Ishikawa (cell line): ENCODE data around the gene KRTAP20-1.

Source experiments
- CEBPB ChIP-seq: IDR thresholded peaks from 2 replicates; pipeline ENCODE4 v1.6.1; 2012
- CREB1 ChIP-seq: IDR thresholded peaks from 2 replicates; pipeline ENCODE4 v1.6.1; 2012; ENCODE audit warnings: low read depth
- EGR1 ChIP-seq: IDR thresholded peaks from 2 replicates; pipeline ENCODE4 v1.6.1; 2012
- EP300 ChIP-seq: IDR thresholded peaks from 2 replicates; pipeline ENCODE4 v1.6.1; 2012; ENCODE audit warnings: borderline replicate concordance
- FOXM1 ChIP-seq: IDR thresholded peaks from 2 replicates; pipeline ENCODE4 v1.6.1; 2012; ENCODE audit warnings: low read depth, borderline replicate concordance
- RAD21 ChIP-seq: IDR thresholded peaks from 2 replicates; pipeline ENCODE4 v1.6.1; 2012; ENCODE audit warnings: low read depth
- TAF1 ChIP-seq: IDR thresholded peaks from 2 replicates; pipeline ENCODE4 v1.6.1; 2012; ENCODE audit warnings: low read depth, mild to moderate bottlenecking
- TCF12 ChIP-seq: IDR thresholded peaks from 2 replicates; pipeline ENCODE4 v1.6.1; 2012; ENCODE audit warnings: low read depth
- TEAD4 ChIP-seq: IDR thresholded peaks from 2 replicates; pipeline ENCODE4 v1.6.1; 2012
- YY1 ChIP-seq: IDR thresholded peaks from 2 replicates; pipeline ENCODE4 v1.6.1; 2012; ENCODE audit warnings: low read depth
- ZBTB7A ChIP-seq: IDR thresholded peaks from 2 replicates; pipeline ENCODE4 v1.6.1; 2012; ENCODE audit warnings: low read depth
- TF ChIP-seq, protein P1 (sequence below): IDR thresholded peaks from 2 replicates; pipeline ENCODE4 v1.6.1; 2012
- TF ChIP-seq, protein P2 (sequence below): IDR thresholded peaks from 2 replicates; pipeline ENCODE4 v1.6.1; 2012; ENCODE audit warnings: low read depth, mild to moderate bottlenecking
- TF ChIP-seq, protein P3 (sequence below): IDR thresholded peaks from 2 replicates; pipeline ENCODE4 v1.6.1; 2012

KRTAP20-1 gene

DNA sequence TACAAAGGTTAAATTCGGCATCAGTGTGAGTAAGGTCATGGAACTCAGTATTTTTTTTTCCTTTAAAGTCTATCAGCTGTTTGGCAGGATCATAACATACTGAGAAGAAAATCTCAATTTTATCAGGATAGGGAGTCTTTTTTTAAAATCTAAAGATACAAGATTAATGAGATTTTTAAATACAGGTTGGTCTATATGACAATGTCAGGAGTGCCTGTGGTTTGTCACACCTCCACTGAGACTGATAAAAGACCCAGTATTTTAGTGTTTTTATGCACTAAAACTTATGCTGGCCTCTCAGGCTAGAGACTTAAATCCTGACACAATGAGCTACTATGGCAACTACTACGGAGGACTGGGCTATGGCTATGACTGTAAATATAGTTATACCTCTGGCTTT is 26.3 kb downstream of the KRTAP20-1 start, which contains the start of gene KRTAP20-3:
TSS of gene KRTAP20-3 (plus strand) at position 301 of the 400 bp plus-strand sequence.
- no peak for TF ChIP-seq CREB1
- no peak for TF ChIP-seq TEAD4
- TF ChIP-seq, protein P1, sequence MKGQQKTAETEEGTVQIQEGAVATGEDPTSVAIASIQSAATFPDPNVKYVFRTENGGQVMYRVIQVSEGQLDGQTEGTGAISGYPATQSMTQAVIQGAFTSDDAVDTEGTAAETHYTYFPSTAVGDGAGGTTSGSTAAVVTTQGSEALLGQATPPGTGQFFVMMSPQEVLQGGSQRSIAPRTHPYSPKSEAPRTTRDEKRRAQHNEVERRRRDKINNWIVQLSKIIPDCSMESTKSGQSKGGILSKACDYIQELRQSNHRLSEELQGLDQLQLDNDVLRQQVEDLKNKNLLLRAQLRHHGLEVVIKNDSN: no peak
- TF ChIP-seq YY1: no peak
- TF ChIP-seq FOXM1: no peak
- TF ChIP-seq, protein P2, sequence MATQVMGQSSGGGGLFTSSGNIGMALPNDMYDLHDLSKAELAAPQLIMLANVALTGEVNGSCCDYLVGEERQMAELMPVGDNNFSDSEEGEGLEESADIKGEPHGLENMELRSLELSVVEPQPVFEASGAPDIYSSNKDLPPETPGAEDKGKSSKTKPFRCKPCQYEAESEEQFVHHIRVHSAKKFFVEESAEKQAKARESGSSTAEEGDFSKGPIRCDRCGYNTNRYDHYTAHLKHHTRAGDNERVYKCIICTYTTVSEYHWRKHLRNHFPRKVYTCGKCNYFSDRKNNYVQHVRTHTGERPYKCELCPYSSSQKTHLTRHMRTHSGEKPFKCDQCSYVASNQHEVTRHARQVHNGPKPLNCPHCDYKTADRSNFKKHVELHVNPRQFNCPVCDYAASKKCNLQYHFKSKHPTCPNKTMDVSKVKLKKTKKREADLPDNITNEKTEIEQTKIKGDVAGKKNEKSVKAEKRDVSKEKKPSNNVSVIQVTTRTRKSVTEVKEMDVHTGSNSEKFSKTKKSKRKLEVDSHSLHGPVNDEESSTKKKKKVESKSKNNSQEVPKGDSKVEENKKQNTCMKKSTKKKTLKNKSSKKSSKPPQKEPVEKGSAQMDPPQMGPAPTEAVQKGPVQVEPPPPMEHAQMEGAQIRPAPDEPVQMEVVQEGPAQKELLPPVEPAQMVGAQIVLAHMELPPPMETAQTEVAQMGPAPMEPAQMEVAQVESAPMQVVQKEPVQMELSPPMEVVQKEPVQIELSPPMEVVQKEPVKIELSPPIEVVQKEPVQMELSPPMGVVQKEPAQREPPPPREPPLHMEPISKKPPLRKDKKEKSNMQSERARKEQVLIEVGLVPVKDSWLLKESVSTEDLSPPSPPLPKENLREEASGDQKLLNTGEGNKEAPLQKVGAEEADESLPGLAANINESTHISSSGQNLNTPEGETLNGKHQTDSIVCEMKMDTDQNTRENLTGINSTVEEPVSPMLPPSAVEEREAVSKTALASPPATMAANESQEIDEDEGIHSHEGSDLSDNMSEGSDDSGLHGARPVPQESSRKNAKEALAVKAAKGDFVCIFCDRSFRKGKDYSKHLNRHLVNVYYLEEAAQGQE: no peak
- TF ChIP-seq ZBTB7A: no peak
- no peak for TF ChIP-seq RAD21
- TF ChIP-seq TAF1: no peak
- TF ChIP-seq EP300: no peak
- TF ChIP-seq TCF12: no peak
- TF ChIP-seq EGR1: no peak
- no peak for TF ChIP-seq CEBPB

DNA sequence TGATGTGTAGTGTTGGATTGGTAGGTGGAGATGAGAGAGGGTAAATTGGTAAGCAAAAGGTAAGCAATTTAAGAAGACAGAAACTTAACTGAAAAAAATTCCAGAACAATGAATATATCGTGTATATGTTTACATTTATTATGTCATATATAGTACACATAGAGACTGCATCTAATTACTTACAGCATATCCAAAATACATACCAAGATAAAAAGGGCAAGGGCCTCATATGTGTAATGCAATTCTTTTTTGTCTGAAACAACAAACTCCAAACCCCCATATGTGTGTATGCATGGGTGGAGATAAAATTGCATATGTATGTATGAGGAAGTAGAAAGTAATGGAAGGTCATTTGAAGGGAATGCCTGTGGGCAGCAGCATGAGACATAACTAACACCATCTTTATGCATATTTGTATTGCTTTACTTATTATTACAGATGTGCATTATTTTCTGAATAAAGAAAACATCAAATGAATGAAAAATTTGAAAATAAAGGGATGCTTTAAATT is 30.7 kb downstream of the KRTAP20-1 start:
- TF ChIP-seq RAD21 (no peak), TAF1 (no peak)
- TF ChIP-seq, protein P3, sequence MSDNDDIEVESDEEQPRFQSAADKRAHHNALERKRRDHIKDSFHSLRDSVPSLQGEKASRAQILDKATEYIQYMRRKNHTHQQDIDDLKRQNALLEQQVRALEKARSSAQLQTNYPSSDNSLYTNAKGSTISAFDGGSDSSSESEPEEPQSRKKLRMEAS: no peak

DNA sequence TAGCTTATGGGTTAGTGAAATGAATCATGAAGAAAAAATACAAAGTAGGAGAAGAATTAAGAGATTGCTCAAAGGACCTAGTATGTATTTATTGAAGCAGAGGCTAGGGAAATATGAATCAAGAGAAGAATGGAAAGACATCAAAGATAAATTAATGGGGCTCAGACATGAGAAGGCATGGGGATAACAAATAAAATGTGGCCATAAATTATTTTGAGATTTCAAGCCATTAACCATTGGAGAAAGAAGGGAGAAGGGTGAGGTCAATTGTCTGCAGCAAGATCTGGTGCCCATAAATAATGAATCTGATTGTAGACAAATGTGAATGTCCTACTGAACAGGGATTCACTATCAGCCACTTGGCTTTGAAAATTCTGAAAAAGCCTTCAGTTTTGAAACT is 36.7 kb downstream of the KRTAP20-1 start:
- TF ChIP-seq RAD21 (no peak), ZBTB7A (no peak), CREB1 (no peak), FOXM1 (no peak), TCF12 (no peak), CEBPB (no peak), TEAD4 (no peak), YY1 (no peak), EGR1 (no peak)
- TF ChIP-seq, protein P1: no peak
